Erythroblast (primary cell): ENCODE data around the gene NEK4.
A peak's percentile ranks its signal among the peaks of the same experiment; 100 is the strongest.
"Not testable (repeated sequence)": the region's sequence is repeated elsewhere in the genome, so short reads cannot be mapped to it uniquely, and the experiment has no call there.

ENCODE experiments used
- DNase-seq, 2 experiments: peaks; one replicate each; lab custom pipeline; 2025; lab: John Stamatoyannopoulos, UW
- GATA1 ChIP-seq: IDR thresholded peaks from 2 replicates; pipeline ENCODE4 v1.6.1; 2011; ENCODE audit warnings: low read depth, mild to moderate bottlenecking, control low read depth, low read length, moderate library complexity
- POLR2A ChIP-seq: IDR thresholded peaks from 2 replicates; pipeline ENCODE4 v1.6.1; 2011; ENCODE audit warnings: mild to moderate bottlenecking, low read length

The NEK4 gene

DNA sequence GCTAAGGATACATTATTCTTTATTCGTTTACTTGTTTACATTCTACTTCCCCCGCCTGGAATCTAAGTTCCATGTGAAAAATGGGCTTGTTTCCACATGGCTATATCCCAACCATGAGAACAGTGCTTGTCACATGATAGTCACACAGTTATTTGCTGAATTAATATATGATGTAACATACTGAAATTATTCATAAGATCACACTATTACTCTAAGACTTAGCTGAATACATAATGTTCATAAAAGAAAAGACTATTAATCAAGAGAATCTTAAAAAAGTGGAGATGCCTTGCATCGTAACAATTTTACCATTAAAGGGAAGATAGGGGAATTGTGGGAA, 91.6 kb downstream of the NEK4 start:
- TF ChIP-seq GATA1, result no peak
- TF ChIP-seq POLR2A, result no peak
- peak in 1 of 2 experiments; percentile 59 for DNase-seq

DNA sequence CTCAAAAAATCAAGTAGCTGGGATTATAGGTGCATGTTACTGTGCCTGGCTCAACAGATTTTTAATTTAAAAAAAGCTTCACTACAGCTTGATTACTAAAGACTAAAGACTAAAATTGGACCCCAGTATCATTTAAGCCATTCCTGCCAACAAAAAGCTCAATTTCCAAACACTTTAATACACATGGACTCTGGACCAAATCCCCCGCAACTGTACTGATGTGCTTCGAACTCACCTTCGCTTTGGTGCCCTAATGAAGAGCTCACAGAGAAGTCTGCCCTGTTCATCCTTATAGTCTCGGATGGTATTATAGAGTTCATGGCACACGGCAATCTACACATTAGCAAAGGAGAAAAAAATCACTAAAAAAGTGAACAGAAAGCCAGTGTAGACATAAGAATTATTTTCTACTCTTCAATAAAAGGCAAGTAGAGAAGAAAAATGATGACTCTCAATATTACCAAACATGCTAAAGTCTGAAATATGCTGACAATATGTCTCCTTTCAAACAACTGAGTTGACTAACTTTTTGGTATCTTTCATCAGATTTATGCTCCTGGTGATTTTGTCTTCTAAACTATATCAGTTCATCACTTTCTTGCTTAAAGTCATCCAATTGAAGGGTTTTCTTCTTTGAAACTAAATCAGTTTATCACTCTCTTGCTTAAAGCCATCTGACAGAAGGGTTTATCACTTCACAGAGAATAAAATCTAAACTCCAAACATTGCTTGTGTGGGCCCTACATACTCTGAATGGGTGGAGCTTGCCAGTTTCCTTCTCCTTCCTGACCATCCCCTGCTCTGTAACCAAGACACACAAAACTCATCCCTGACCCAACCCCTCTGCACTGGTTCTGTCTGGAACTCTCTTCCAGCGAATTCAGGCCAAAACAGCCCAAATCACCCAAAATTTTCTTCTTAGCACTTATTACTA, 92.2 kb downstream of the NEK4 start:
- no peak for TF ChIP-seq GATA1
- TF ChIP-seq POLR2A, result no peak
- no peak for DNase-seq

DNA sequence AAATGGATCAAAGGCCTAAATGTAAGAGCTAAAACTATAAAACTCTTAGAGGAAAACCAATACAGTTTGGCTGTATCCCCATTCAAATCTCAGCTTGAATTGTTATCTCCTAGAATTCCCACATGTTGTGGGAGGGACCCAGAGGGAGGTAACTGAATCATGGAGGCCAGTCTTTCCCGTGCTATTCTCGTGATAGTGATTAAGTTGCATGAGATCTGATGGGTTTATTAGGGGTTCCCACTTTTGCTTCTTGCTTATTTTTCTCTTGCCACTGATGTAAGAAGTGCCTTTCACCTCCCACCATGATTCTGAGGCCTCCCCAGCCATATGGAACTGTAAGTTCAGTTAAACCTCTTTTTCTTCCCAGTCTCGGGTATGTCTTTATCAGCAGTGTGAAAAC, 94.5 kb downstream of the NEK4 start:
- not testable (repeated sequence) for DNase-seq

DNA sequence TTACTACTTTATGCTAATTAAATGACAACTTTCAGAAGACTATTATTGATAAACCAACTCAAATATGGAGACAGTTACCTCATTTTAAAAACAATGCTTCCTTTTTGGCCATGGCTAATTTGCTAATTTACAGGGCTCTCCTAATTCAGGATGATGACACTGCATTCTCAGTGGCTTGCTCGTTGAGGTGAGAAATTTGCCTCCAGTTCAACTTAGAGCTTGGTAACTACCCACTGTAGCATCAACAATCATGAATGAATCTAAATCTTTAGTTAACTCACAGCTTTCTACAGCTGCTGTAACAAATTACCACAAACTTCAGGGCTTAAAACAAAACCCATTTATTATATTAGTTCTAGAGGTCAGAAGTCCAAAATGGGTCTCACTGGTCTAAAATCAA, 99.1 kb downstream of the NEK4 start:
- no peak for TF ChIP-seq POLR2A
- no peak for TF ChIP-seq GATA1
- no peak for DNase-seq

- DNase-seq, result peak; percentile 29 to 30
- no peak for TF ChIP-seq POLR2A
- TF ChIP-seq GATA1, result no peak
Observed at GRCh38 chr3:52670621-52671521, 99.9 kb downstream of the NEK4 start.

DNA sequence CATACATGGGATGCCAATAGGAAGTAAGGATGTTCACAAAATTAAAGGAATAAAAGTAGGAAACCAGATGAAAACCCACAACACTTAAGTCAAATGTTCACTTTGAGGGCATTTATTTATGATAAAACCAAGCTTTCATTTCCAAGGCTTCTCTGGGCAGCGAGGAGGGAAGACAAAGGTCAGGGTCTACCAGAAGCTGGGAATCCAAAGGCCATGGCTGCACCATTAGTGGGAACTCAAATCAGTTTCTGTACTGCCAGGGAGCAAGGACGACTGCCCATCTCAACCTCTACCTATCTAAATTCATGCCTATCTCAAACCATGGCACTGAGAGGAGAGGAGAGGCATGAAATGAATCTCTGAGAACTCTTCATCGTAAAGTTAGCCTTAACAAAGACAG, 107.6 kb downstream of the NEK4 start:
- DNase-seq, result no peak
- TF ChIP-seq POLR2A, result no peak
- no peak for TF ChIP-seq GATA1

- no peak for TF ChIP-seq GATA1
- no peak for TF ChIP-seq POLR2A
- DNase-seq, result no peak
Observed at GRCh38 chr3:52660046-52660445, 110.7 kb downstream of the NEK4 start.
